Measurements from ENCODE around the gene C3orf62. TPM values are rescaled to one million over a fixed set of nuclear protein-coding genes. Genes with fewer than 3 reads are reported as not detected.
A peak's percentile ranks its signal among the peaks of the same experiment; 100 is the strongest.

C3orf62 gene
- total and polyA plus RNA-seq, 2 of the 4 experiments (the other 2 are of a cell fraction), result 0.90 to 3.1 TPM

GRCh38 chr3:49219132-49219531 lies 57.9 kb downstream of the C3orf62 start:
- no peak overlapping the region for H2BK5ac ChIP-seq (ENCODE audit: low read depth, low read length, poor library complexity, severe bottlenecking)
- peak overlapping the region; percentile 88 for H2AK9ac ChIP-seq (replicated peaks; ENCODE audit: low read depth, low read length, poor library complexity)
- no peak for ATAC-seq (ENCODE audit: low read depth)
- peak overlapping the region; percentile 74 for H4K91ac ChIP-seq (ENCODE audit: insufficient read depth, low read depth, low read length)
- BruUV-seq (replicated peaks), result no TSS peak
- intact Hi-C loops (cut with micrococcal nuclease), result no loop called here
- H2BK120ac ChIP-seq (ENCODE audit: low read depth, low read length), result peak overlapping the region; percentile 78
- WGBS, 2 experiments (ENCODE audit: extremely low coverage in 2 of 2, insufficient read length in 1 of 2), result no CpG with 5 or more reads among the region's 6 CpGs
- 0 out of 2 replicates have a peak, but pooled peaks cover 4% of the 10 kb centered on the region for H3K4me1 ChIP-seq (ENCODE audit: control insufficient read depth, insufficient read depth, low read length)
- H4K20me1 ChIP-seq (ENCODE audit: insufficient read depth, low read length), result no peaks in the 10 kb centered on the region
- H2AK5ac ChIP-seq (ENCODE audit: low read depth, low read length), result peak overlapping the region; percentile 94
- H4K5ac ChIP-seq (ENCODE audit: low read depth, low read length), result peak overlapping the region; percentile 41; the same call in 1 of the 2 replicates
- no peaks in the 10 kb centered on the region for H3K27me3 ChIP-seq (ENCODE audit: control insufficient read depth, insufficient read depth, low read length)
- no peaks in the 10 kb centered on the region for H3K9me1 ChIP-seq (ENCODE audit: insufficient read depth, low read length)
- H3K23ac ChIP-seq (ENCODE audit: low read depth, low read length), result 0 out of 2 replicates have a peak overlapping the region, but pooled peaks have one; percentile 56
- no peak for DNase-seq
- in situ Hi-C loops (cut with MboI; ENCODE audit: low sequenced_read_pairs), result no loop called here
- H4K8ac ChIP-seq (ENCODE audit: low read depth in 2 of 2, low read length in 2 of 2), result peak overlapping the region in 1 of 2 experiments; percentile 52; a peak in 2 of 4 replicates
- no peak overlapping the region for H3K4me2 ChIP-seq (ENCODE audit: low read depth, low read length)
- peaks cover 4% of the 10 kb centered on the region; the same call in 1 of the 2 replicates for H3K9me3 ChIP-seq (ENCODE audit: control insufficient read depth, insufficient read depth, low read length)
- H3K56ac ChIP-seq (ENCODE audit: extremely low read depth, insufficient read depth, low read length), result no peak overlapping the region
- H3K36me3 ChIP-seq (ENCODE audit: control insufficient read depth, insufficient read depth, low read length), result no peaks in the 10 kb centered on the region
- H2BK20ac ChIP-seq (ENCODE audit: low read depth, low read length), result peak overlapping the region; percentile 86; the same call in 1 of the 2 replicates
- dilution Hi-C loops (cut with HindIII; ENCODE audit: low sequenced_read_pairs, unreplicated experiment), result no loop called here
- peak overlapping the region; percentile 88; the same call in 1 of the 3 replicates for H2BK15ac ChIP-seq (ENCODE audit: low read depth, low read length)
- TF ChIP-seq SMC3 (IDR thresholded peaks at IDR 0.05; ENCODE audit: low read depth, low read length) (no peak), MAFK (IDR thresholded peaks at IDR 0.05; ENCODE audit: low read depth, low read length) (no peak), USF2 (IDR thresholded peaks at IDR 0.05; ENCODE audit: low read depth, low read length) (no peak), POLR2A (IDR thresholded peaks at IDR 0.05; ENCODE audit: low read depth, low read length) (no peak)
- H3K79me1 ChIP-seq (ENCODE audit: low read depth in 1 of 2, low read length in 2 of 2), result no peaks in the 10 kb centered on the region
- peak overlapping the region; percentile 33 for H2AFZ ChIP-seq (replicated peaks; ENCODE audit: low read length, poor library complexity)
- peak overlapping the region; percentile 71 for H3K4ac ChIP-seq (ENCODE audit: low read depth, low read length)
- ChIA-PET CTCF (no interaction called here), POLR2A (ENCODE audit: unreplicated experiment) (no interaction called here)
- no peak overlapping the region for H3K9ac ChIP-seq (ENCODE audit: low read depth, low read length)
- peak overlapping the region; percentile 74; the same call in 1 of the 2 replicates for H3K14ac ChIP-seq (replicated peaks; ENCODE audit: low read depth, low read length)
- peak overlapping the region; percentile 33; the same call in 1 of the 2 replicates for H3K27ac ChIP-seq (ENCODE audit: insufficient read depth, low read length)
- H3K18ac ChIP-seq (ENCODE audit: low read depth, low read length), result peak overlapping the region; percentile 67; the same call in 1 of the 2 replicates
- H3K4me3 ChIP-seq (ENCODE audit: insufficient read depth, low read depth, low read length), result no peak overlapping the region

Small RNA genes lying within 50 kb of the gene (microRNA-seq; reads per million reads assigned to microRNA genes)
- gene AC121247.2 (ENCODE audit: insufficient read depth, insufficient read length) (not detected), gene MIR4271 (ENCODE audit: insufficient read depth in 1 of 2, insufficient read length in 1 of 2, unreplicated experiment in 1 of 2) (0 reads per million in 2 experiments), gene RF00019 (ENCODE audit: insufficient read depth, insufficient read length) (not detected)

Small RNA genes lying within 50 kb of the gene (small RNA-seq; reads per million reads assigned to genes)
- 0 reads per million in 5 experiments for gene AC121247.2
- gene MIR4271, result 0 reads per million in 5 experiments
- gene RF00019, result 0 reads per million in 5 experiments

Other genes starting within 250 kb of the C3orf62 start
- gene IMPDH2, start 247.8 kb downstream of the C3orf62 start, total RNA-seq (2012; rRNA removed), result 268 and 296 TPM in 2 replicates
- gene IMPDH2, start 247.8 kb downstream of the C3orf62 start, polyA plus RNA-seq (2012; rRNA removed), result 190 and 194 TPM in 2 replicates
- gene QRICH1, start 183.2 kb downstream of the C3orf62 start, total RNA-seq (2012; rRNA removed), result 62.7 and 72.2 TPM in 2 replicates
- 77.3 and 79.9 TPM in 2 replicates for gene QRICH1, start 183.2 kb downstream of the C3orf62 start, polyA plus RNA-seq (2012; rRNA removed)
- 396 and 404 TPM in 2 replicates for gene QARS1, start 172.5 kb downstream of the C3orf62 start, total RNA-seq (2012; rRNA removed)
- gene QARS1, start 172.5 kb downstream of the C3orf62 start, polyA plus RNA-seq (2012; rRNA removed), result 296 and 354 TPM in 2 replicates
- gene USP19, start 156.4 kb downstream of the C3orf62 start, total RNA-seq (2012; rRNA removed), result 22.5 and 24.7 TPM in 2 replicates
- gene USP19, start 156.4 kb downstream of the C3orf62 start, polyA plus RNA-seq (2012; rRNA removed), result 39.7 and 44.0 TPM in 2 replicates
- gene LAMB2, start 144.2 kb downstream of the C3orf62 start, total RNA-seq (2012; rRNA removed), result 179 and 213 TPM in 2 replicates
- 526 and 570 TPM in 2 replicates for gene LAMB2, start 144.2 kb downstream of the C3orf62 start, polyA plus RNA-seq (2012; rRNA removed)
- 28.3 and 29.4 TPM in 2 replicates for gene CCDC71, start 110.9 kb downstream of the C3orf62 start, total RNA-seq (2012; rRNA removed)
- gene CCDC71, start 110.9 kb downstream of the C3orf62 start, polyA plus RNA-seq (2012; rRNA removed), result 35.9 and 38.6 TPM in 2 replicates
- 16.1 and 16.5 TPM in 2 replicates for gene KLHDC8B, start 105.6 kb downstream of the C3orf62 start, total RNA-seq (2012; rRNA removed)
- 16.3 and 17.4 TPM in 2 replicates for gene KLHDC8B, start 105.6 kb downstream of the C3orf62 start, polyA plus RNA-seq (2012; rRNA removed)
- gene USP4, start 62.8 kb upstream of the C3orf62 start, total RNA-seq (2012; rRNA removed), result 28.6 and 29.9 TPM in 2 replicates
- 36.1 and 42.3 TPM in 2 replicates for gene USP4, start 62.8 kb upstream of the C3orf62 start, polyA plus RNA-seq (2012; rRNA removed)
- 126 and 128 TPM in 2 replicates for gene GPX1, start 81.1 kb upstream of the C3orf62 start, total RNA-seq (2012; rRNA removed)
- 680 and 1,004 TPM in 2 replicates for gene GPX1, start 81.1 kb upstream of the C3orf62 start, polyA plus RNA-seq (2012; rRNA removed)
- gene RHOA, start 134.7 kb upstream of the C3orf62 start, total RNA-seq (2012; rRNA removed), result 879 and 897 TPM in 2 replicates
- 369 and 383 TPM in 2 replicates for gene RHOA, start 134.7 kb upstream of the C3orf62 start, polyA plus RNA-seq (2012; rRNA removed)
- gene TCTA, start 135.2 kb upstream of the C3orf62 start, total RNA-seq (2012; rRNA removed), result 12.8 and 15.1 TPM in 2 replicates
- 43.2 and 46.6 TPM in 2 replicates for gene TCTA, start 135.2 kb upstream of the C3orf62 start, polyA plus RNA-seq (2012; rRNA removed)
- 0.28 and 0.36 TPM in 2 replicates for gene AMT, start 145.2 kb upstream of the C3orf62 start, total RNA-seq (2012; rRNA removed)
- gene AMT, start 145.2 kb upstream of the C3orf62 start, polyA plus RNA-seq (2012; rRNA removed), result 5.0 and 5.5 TPM in 2 replicates
- 2.8 and 3.4 TPM in 2 replicates for gene NICN1, start 152.1 kb upstream of the C3orf62 start, total RNA-seq (2012; rRNA removed)
- gene NICN1, start 152.1 kb upstream of the C3orf62 start, polyA plus RNA-seq (2012; rRNA removed), result 8.0 and 11.4 TPM in 2 replicates
- 30.8 and 31.0 TPM in 2 replicates for gene DAG1, start 193.0 kb upstream of the C3orf62 start, total RNA-seq (2012; rRNA removed)
- gene DAG1, start 193.0 kb upstream of the C3orf62 start, polyA plus RNA-seq (2012; rRNA removed), result 40.2 and 41.0 TPM in 2 replicates